Activated CD8-positive, alpha-beta memory T cell treated with anti-CD3 and anti-CD28 coated beads, Interleukin-2, amount 10 ng/mL, durations not matched to agents 7 days and 5 days (primary cell): ENCODE data around the gene PPP1CC. TPM values are rescaled to one million over a fixed set of nuclear protein-coding genes. Genes with fewer than 3 reads are reported as not detected.

ENCODE experiments used
- total RNA-seq, 2 experiments: library from RNA; stranded (reverse); gene quantifications; one replicate each; pipeline ENCODE4 v1.2.3, GENCODE V29; 2021

Gene PPP1CC
- total RNA-seq, 2 experiments from 2014 or later, result 174 to 200 TPM

Other genes with a start within 250 kb of the PPP1CC start
- gene VPS29, start 240.8 kb downstream of the PPP1CC start, total RNA-seq, result 100 to 1,000 TPM; 126 to 132 TPM
- 1 to 10 TPM; 1.8 to 2.2 TPM for gene RAD9B, start 240.6 kb downstream of the PPP1CC start, total RNA-seq
- gene PPTC7, start 159.6 kb downstream of the PPP1CC start, total RNA-seq, result 10 to 100 TPM; 23.2 to 32.9 TPM
- gene TCTN1, start 128.8 kb downstream of the PPP1CC start, total RNA-seq, result 1 to 10 TPM; 5.5 to 5.8 TPM
- 10 to 100 TPM; 11.7 to 19.9 TPM for gene HVCN1, start 53.8 kb downstream of the PPP1CC start, total RNA-seq
- not detected for gene CCDC63, start 104.1 kb upstream of the PPP1CC start, total RNA-seq
- gene MYL2, start 177.7 kb upstream of the PPP1CC start, total RNA-seq, result not detected